HG02852 (cell line): Measurements from ENCODE around the gene DCHS2.
A peak's percentile ranks its signal among the peaks of the same experiment; 100 is the strongest.

ENCODE experiments used
- ATAC-seq: cut with Tn5 transposase; IDR thresholded peaks from one replicate; pipeline ENCODE4 v1.9.1; 2021; ENCODE audit warnings: mild to moderate bottlenecking, moderate library complexity; ENCODE audit not compliant: unreplicated experiment

DCHS2 gene

DNA sequence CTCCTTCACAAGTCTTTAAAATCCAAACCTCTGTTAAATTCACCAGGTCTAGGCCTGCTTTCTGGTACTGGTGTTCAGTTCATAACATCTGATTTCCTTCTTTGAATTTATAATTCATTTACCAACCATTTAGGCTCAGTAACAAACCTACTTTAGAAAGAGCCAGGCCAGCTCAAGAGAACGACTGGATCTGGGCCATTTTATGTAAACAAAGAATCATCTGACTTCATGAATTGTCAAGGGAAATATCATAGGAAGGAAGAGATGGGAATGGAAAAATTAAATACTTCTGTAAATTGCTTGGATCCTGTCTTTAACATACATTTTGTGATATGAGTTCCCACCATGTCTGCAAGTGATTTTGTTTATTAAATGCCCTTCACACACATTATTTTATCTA is 36.5 kb downstream of the DCHS2 start:
- ATAC-seq, result no peak

DNA sequence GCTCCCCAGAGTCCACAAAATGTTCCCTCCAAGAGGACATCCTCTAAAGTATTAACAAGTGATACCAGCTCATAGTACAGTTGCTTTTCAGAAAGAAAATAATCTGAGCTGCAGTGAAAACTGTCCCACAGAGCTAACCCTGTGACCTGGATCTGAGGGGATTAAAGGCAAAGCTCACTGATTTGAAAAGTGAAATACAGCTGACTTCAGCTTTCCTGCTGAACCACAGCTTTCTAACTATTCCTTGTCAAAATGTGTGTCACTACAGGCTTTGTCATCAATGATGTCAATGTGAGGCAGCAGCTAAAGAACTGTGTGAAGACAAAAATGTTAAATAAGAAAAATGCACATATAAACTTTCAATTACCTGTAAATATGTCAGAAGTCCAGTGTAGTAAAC is 36.9 kb downstream of the DCHS2 start:
- ATAC-seq, result no peak

DNA sequence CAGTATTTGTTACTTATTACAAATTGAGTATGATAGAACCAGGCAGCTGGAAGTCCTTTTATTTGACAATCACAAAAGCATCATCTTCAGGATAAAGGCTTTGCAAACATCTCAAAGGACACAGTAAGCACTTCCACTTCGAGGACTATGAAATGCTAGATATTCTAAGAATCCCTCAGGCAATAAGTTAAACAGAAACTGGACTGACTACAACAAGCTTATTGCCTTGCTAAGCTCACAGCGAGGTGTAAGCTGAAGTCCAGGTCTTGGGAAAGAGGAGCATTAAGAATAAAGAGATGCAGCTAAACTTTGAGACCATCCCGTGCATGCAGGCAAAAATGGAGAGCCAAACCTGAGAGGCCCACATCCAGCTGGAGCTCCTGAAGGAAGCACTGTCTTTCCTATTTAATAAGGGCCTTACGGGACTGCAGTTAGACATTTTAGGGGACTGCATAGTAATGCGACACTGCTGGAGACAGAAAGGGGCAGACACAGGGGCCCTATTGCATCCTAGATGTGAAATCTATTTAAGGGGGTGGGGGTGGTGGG is 38.7 kb downstream of the DCHS2 start:
- ATAC-seq, result no peak

DNA sequence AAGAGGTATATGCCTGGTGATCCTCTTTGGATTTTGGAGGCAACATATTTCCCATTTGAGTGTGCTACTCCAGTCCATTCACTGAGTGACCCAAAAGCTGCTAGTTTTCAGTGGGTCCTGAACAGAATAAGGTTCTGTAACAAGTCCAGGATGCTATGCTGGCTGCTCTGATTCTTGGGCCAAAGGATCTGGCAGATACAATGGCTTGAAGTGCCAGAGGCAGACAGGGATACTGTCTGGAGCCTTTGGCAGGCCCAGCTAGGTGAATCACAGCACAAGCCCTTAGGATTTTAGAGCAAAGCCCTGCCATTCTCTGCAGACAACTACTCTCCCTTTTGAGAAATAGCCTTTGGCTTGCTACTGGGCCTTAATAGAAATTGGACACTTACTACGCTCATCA is 40.6 kb downstream of the DCHS2 start:
- ATAC-seq, result no peak

DNA sequence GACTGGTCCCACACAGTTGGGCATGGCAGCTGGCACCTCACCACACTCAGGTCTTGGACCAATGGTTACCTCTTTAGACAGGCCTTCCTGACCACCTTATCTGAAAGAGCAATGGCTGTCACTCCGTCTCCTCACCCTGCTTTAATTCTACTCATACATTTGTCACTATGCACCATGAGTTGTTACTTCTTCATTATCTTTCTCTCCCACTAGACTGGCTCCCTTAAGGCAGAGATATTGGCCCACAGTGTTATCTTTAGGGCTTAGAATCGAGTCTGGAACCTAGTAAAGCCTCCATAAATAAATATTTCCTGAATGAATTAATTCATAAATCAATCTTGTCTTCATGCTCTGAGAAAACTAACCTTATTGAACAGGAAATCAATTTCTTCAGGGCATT is 46.6 kb downstream of the DCHS2 start:
- ATAC-seq, result no peak

DNA sequence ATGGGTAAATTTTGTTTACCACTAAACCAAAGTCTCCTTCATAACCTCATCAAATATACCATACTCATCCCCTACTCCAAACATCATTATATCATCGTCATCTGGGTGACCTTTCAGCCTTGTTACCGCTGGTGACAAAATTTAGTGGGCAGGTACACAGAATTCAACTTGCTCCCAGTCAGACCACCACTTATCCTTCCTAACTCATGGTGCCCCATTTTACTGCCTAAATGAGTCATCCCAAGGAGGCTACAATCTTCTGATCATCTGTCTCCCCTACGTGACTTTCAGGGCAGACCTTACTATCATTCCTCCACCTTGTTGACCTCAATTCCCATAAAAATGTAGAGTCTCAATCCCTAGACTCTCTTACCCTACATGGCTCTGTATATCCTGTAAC is 49.6 kb downstream of the DCHS2 start:
- ATAC-seq, result no peak

DNA sequence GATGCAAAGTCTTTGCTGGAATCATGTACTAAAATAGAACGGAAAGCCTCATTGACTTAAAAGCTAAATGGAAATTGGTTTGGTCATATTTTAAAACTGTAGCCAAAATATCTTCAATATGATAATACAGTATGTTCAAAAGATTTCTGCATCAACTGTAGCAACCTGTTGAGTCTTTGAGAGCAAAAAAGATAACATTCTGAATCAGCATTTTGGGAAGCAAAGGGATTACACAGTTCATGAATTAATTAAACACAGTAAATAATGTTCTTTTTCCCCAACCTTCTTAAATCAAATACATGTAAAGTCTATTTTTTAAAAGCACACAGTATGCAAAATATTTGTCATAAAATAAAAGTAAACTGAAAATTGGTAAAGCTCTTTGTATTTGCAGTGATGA is 50.5 kb downstream of the DCHS2 start:
- no peak for ATAC-seq

DNA sequence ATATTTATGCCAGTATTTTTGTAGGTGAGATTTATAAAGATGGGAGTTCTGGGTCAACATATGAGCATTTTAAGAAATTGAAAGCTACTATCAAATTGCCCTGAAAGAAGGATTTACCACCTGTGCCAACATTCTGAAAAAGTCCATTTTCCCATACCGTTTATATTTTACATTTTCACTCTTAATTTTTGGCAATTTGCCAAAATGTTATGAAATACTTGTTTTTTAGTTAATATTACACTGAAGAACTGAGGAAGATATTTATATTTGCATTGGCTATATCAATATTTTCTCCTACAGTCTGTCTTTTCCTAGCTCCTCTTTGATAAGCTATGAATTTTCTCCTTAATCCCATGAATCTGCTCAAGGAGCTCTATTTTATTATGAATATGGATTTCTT is 52.4 kb downstream of the DCHS2 start:
- ATAC-seq, result no peak

DNA sequence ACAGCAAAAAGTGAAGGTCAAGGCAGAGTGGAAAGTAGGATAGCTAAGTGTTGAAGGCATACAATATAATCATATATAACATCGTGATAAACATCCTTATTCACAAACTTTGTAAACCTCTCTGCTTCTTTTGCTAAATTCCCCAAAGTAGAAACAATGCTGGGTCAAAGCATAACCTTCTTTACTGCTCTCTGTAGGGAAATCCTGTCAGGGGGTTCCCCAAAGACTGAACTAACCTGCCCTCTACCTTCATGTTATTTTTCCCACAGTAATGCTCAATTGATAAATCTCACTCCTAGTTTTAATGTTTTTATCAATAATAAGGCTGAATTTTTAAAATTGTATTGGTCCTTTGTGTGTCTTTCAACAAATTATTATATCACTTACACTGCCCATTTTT is 55.7 kb downstream of the DCHS2 start:
- ATAC-seq, result no peak

DNA sequence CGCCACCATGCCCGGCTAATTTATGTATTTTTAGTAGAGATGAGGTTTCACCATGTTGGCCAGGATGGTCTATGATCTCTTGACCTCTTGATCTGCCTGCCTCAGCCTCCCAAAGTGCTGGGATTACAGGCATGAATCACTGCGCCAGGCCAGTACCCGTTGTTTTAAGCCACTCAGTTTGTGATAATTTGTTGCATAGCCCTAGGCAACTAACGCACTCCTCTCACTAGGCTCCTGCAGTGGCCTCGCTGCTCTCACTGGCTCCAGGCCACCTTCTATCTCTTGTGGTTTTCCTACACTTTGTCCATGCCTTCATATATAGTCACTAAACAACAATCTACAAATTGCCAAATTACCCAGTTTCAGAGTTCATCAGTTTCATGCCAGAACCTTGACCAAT is 58.1 kb downstream of the DCHS2 start:
- no peak for ATAC-seq

DNA sequence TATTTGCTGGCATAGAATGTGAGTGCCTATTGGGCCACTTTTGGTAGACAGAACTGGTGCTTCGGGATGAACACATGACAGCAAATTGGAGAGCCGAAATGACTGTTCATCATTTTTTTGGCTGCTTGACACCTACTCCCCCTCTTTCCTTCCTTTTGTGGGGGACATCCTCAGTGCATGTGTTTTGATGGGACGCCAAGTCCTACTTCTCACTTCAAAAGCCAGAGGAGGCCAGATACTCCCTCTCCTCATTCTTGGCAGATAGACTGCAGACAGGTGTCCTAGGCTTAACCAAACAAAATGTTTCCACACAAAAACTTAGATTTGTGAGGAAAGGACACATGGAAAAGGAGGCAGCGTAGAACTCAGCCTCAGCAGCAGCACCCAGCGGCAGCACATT is 62.4 kb downstream of the DCHS2 start:
- ATAC-seq, result no peak

DNA sequence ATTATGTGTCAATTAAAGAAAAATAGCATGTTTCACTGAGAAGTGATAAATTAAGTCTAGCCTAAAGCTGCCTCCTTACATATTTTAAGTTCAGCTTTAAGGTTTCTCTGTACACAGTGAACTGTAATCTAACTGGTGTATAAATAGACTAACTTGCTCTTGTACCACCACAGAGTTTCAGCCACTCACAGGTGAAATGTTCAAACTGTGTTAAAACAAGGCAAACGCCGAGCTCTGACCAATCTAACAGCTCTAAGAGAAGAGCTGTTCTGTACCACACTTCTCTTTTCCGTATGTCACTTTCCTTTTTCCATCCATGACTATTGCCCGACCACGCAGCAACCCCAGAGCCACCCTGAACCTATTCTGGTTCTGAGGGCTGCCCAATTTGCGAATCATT is 64.5 kb downstream of the DCHS2 start:
- no peak for ATAC-seq

DNA sequence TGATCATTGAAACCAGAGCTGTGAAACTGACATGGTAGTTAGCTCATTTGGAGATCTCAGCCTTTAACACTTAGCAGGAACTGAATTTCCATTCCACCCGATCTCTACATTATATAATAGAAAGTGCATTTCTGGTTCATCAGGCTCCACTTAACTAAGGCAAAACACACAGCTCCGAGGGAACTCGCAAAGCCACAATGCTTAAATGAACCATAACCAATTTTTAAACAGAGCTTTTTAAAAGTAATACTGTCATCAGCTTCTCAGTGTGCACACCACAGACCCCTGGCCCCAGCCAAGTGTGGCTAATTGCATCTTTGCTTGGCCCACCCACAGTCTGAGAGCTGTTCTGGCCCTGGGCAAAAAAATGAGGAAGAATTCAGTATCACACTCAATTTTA is 66.1 kb downstream of the DCHS2 start:
- ATAC-seq, result no peak

DNA sequence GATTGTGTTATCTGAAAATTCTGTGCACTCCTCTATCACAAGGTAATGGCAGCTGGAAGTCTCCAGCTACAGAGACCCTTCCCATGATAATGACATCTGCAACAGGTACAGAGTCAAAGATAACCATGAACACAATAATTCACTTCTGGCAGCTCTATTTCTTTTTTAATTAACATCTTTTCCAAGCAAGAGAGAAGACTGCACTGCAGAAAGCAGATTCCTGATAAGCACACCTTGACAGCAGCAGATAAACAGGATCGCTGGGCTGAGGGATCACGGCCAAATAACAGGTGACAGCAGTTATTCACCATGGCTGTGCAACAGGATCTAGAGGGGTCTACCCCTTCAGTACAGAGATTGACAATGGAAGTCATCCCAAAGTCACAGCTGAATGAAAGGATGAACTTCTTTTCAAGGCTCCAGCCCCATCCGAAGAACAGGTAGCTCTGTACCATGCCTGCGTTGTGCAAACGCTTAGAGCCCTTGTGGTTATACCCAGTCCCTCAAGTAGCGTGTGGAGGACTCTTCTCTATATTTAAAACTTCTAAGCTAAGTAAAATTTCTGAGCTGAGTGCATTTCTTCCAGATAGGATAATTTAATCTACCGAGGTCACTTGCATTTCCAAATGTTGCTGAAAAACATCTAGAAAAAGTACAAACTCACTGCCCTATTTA is 66.7 kb downstream of the DCHS2 start:
- no peak for ATAC-seq

DNA sequence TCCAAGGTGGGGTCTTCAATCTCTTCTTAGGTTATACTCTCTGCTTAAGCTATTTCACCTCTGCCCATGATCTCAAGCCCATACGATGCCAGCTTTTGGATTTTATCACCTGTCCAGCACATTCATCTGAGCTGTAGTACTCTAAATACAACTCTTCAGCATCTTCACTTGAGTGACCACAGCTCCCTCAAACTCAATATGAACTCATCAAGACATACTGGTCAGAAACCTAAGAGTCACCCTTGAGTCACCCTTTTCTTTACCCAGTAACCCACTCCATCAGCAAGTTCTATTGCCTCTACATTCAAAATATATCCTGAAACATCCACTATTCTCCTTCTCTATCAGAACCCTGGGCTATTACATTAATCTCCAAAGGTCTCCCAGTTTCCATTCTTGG is 69.4 kb downstream of the DCHS2 start:
- ATAC-seq, result peak; percentile 15

DNA sequence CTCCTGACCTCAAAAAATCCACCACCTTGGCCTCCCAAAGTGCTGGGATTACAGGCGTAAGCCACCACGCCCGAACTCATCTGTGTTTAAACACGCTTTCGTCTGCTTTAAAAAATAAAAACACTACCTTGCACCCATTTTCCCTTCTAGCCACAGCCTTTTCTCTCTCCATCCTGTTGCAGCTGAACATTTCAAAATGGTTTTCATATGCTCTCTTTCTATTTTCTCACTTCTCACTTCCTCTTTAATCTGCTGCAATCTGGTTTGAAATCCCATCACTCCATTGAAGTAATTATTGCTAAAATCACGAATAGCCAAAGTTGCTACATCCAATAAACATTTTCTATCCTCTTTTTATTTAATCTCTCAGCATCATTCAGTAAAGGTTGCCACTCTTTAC is 70.0 kb downstream of the DCHS2 start:
- peak; percentile 68 for ATAC-seq

DNA sequence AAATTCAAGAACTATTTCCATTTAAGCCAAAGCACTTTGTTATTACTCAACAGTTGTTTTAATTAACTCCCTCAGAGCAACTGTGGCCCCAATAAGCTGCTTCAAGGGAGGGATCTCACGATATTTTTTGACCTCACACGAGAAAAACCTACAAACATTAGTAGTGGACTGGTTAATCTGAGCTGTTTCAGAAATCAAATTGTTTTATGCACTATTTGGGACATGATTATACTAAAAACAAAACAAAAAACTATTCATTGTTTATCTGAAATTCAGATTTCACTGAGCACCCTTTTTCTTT is 74.3 kb downstream of the DCHS2 start:
- no peak for ATAC-seq

DNA sequence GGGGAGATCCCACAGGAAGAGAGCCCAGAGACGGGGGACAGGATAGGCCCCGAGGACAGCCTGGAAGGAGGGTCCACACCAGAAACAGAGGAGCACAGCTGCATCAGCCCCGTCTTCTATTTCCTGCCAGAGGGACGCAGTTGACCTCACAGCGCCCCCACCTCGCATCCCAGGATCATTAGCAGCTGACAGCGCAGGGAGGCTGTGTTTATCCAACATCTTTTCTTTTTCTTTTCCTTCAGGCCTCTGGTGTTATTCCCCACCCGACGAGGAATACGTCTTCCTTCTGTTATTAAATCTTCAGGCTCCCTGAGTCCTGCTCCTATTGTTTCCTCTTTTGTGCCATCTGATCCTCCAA is 75.4 kb downstream of the DCHS2 start:
- peak; percentile 43 for ATAC-seq

DNA sequence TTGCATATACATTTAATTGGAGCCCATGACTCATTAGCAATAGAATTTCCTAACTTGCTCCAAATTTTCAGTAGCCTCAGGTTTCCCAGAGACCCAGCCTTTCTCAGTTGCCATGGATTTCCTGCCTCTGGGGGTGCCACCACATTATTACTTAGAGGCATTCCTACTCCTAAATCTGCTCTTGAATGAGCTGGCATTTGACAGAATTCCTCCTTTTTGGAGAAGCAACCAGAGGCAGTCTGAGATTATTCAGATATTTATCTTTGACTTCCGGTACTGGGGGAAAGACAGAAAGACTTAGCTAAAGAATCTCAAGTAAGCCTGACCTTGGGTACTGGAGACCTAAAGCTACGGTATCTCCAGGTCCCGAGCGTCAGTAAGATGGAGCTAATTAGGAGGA is 76.3 kb downstream of the DCHS2 start:
- ATAC-seq, result no peak

DNA sequence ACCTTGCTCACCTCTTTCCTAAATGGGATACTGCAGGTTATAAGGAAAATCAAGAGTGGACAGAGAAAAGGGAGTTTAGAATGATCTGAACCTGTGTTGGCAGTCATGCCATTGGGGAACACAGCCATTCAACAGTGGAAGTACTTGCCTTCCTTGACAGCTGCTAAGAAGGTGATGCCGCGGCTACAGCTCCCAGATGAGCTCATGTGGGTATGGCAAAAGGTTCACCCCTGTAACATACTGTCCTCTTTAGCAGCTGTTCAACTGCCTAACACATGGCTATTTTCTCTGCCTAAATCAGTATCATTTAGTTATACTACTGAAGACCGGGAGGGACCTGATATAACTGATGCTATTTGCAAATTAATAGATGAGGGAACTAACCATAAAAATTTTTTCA is 76.8 kb downstream of the DCHS2 start:
- no peak for ATAC-seq

DNA sequence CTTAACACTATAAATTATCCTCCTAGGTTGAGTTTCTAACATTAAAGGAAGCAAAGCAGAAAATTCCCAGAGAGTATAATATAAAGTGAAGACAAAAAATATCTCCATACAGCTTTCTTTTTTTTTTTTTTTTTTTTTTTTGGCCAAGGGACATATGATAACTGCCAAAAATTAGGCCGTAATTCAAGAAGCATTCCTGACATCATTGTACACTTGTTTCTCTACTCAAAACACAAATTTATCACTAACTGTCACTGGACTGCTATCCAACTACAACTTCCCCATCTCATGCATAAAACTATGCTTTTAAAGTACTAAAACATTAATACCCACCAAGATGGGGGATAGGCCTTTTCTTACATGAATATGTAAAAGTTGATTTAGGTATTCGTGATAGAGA is 77.2 kb downstream of the DCHS2 start:
- ATAC-seq, result no peak

DNA sequence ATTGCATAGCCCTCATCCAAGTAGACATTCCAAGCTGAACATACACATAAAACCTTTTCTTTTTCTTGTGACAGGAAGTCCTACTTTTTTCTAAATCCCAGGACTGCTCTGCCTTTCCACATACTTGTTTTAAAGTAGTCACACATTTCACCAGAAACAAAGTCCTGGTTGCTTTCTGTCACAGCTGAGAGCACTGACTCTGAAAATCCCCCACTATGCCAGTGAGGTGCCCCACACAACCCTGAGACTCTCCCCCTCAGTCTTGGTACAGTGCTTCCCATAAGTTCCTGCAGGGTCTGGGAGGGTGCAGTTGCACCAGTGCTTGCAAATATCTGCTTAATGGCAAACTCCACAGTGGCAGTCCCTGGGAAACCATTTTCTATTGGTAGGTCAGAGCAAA is 84.2 kb downstream of the DCHS2 start:
- no peak for ATAC-seq

DNA sequence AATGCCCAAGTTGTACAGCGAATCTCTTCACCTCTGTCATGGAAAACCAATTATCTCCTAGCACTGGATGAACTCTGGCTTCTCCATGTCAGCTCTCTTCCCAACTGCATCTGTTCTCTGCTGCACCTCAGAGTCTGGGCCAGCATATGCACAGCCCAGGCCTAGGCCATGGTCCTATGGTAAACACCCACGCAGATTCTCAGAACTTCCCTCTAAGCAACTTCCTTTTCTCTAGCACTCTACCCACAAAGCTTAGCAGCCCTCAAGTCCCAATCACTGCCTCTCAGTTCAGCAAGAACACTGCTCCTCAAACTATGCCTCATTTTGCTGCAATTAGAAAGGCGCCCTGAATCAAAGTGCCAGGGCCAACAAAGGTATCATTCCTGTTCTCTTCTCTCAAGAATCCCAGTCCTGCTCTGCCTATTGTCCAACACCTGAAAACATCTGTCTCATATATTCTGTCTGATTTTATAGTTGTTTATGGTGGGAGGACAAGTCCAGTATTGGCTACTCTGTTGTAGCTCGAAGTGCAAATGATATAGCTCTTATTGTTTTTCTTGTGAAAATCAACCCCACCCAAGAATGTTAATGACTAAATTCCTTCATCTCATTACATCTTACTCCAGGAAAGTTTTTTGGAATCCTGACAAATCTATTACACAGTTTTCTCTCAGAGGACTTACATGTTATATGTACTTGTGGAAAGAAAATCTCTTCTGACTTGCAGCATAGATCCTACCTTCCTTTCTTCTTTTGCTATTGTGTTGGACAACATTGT is 85.4 kb downstream of the DCHS2 start:
- ATAC-seq, result peak; percentile 99
